ENCODE results near the gene MCTP2.

The MCTP2 gene

GRCh38 chr15:94229591-94230369, 1.6 kb upstream of the MCTP2 start:
- H3K27ac ChIP-seq (ENCODE audit: extremely low read depth, low read depth, low read length), result no peak overlapping the region
- H3K36me3 ChIP-seq (ENCODE audit: control insufficient read depth in 2 of 2, insufficient read depth in 1 of 2, low read length in 2 of 2), result no peaks in the 10 kb centered on the region
- TF ChIP-seq ZFP41 (tag by site-specific recombination; IDR thresholded peaks at IDR 0.05; ENCODE audit: borderline replicate concordance), result no peak
- no peak for TF ChIP-seq PBX3 (CRISPR knock-in tag; IDR thresholded peaks at IDR 0.05)
- no peak for TF ChIP-seq ZNF776 (tag by site-specific recombination; IDR thresholded peaks at IDR 0.05; ENCODE audit: borderline replicate concordance)
- TF ChIP-seq ZNF280D (tag by site-specific recombination; IDR thresholded peaks at IDR 0.05), result no peak
- no peak for TF ChIP-seq ELK4 (IDR thresholded peaks at IDR 0.05; ENCODE audit: borderline replicate concordance, low read depth, low read length)
- TF ChIP-seq ZNF140 (tag by site-specific recombination; IDR thresholded peaks at IDR 0.05), result no peak
- no peak for TF ChIP-seq ZNF169 (tag by site-specific recombination; IDR thresholded peaks at IDR 0.05)
- TF ChIP-seq ZNF704 (tag by site-specific recombination; IDR thresholded peaks at IDR 0.05), result no peak
- no peak for TF ChIP-seq ZBTB8A (tag by site-specific recombination; IDR thresholded peaks at IDR 0.05)
- TF ChIP-seq REPIN1 (tag by site-specific recombination; IDR thresholded peaks at IDR 0.05; ENCODE audit: low read depth), result no peak
- POLR2A ChIA-PET, result no interaction called here
- CTCF ChIA-PET, result interaction anchor here (0.6 to 2.5 kb wide), 7 partner anchors 10 to 1163 kb away, joined by 3 to 11 read pairs (median 3); no protein-coding TSS in a partner anchor
- H3K4me1 ChIP-seq (ENCODE audit: control insufficient read depth, insufficient read depth, low read length), result peaks cover 25% of the 10 kb centered on the region
- no peaks in the 10 kb centered on the region for H3K9me3 ChIP-seq (ENCODE audit: control insufficient read depth, insufficient read depth, low read depth, low read length)
- H3K4me3 ChIP-seq (ENCODE audit: low read depth, low read length), result no peak overlapping the region

GRCh38 chr15:94230431-94230882, 904 bp upstream of the MCTP2 start:
- no peaks in the 10 kb centered on the region for H3K9me3 ChIP-seq (ENCODE audit: control insufficient read depth, insufficient read depth, low read depth, low read length)
- no peak for TF ChIP-seq ZNF830 (tag by site-specific recombination; IDR thresholded peaks at IDR 0.05; ENCODE audit: low read depth)
- no peak for TF ChIP-seq ZBTB11 (tag by site-specific recombination; conservative IDR thresholded peaks at IDR 0.05; ENCODE audit: low read depth)
- TF ChIP-seq ZNF335 (tag by site-specific recombination; conservative IDR thresholded peaks at IDR 0.05), result peak; percentile 51
- peak overlapping the region; percentile 70; the same call in 1 of the 2 replicates for H3K27ac ChIP-seq (ENCODE audit: extremely low read depth, low read depth, low read length)
- CTCF ChIA-PET, result interaction anchor here (0.6 to 2.5 kb wide), 5 partner anchors 10 to 1164 kb away, joined by 3 to 11 read pairs (median 4); no protein-coding TSS in a partner anchor
- POLR2A ChIA-PET, result interaction anchor here (1.2 kb wide), 1 partner anchor 9 kb away, joined by 5 read pairs; no protein-coding TSS in a partner anchor
- H3K4me1 ChIP-seq (ENCODE audit: control insufficient read depth, insufficient read depth, low read length), result peaks cover 25% of the 10 kb centered on the region
- peak overlapping the region; percentile 72 for H3K4me3 ChIP-seq (ENCODE audit: low read depth, low read length)
- H3K36me3 ChIP-seq (ENCODE audit: control insufficient read depth in 2 of 2, insufficient read depth in 1 of 2, low read length in 2 of 2), result no peaks in the 10 kb centered on the region
